GM12878 (cell line): ENCODE data around the gene PIP4K2B. TPM values are rescaled to one million over a fixed set of nuclear protein-coding genes. Genes with fewer than 3 reads are reported as not detected.

Experiments
- ATAC-seq: fragments of 200-7000 bp; cut with Tn5 transposase; 3 replicates; pipeline ENCODE4 v1.9.1; 2020; ENCODE audit warnings: mild to moderate bottlenecking, moderate library complexity
- BruUV-seq: library from RNA; stranded (reverse); fragments of 400-500 nt; replicated peaks from 2 replicates; lab custom pipeline; 2021; lab: Mats Ljungman, UMichigan
- CTCF ChIA-PET: fragments of 300-600 bp; sonication (Branson Sonifier 250); formaldehyde crosslinking; extraction: SDS; loops from one replicate; lab custom pipeline; 2021; ENCODE audit warnings: inconsistent platforms; lab: Yijun Ruan, JAX
- POLR2A ChIA-PET: fragments of 350-600 bp; formaldehyde crosslinking; extraction: SDS; loops from one replicate; lab custom pipeline; 2021; ENCODE audit warnings: inconsistent platforms; lab: Charles Lee
- RAD21 ChIA-PET: fragments of 300-600 bp; sonication (Branson Sonifier 250); formaldehyde crosslinking; loops from one replicate; lab custom pipeline; 2023; ENCODE audit warnings: antibody characterized with exemption; ENCODE audit not compliant: unreplicated experiment; lab: Charles Lee
- SMC1A ChIA-PET: fragments of 300-600 bp; sonication (Branson Sonifier 250); formaldehyde crosslinking; loops from one replicate; lab custom pipeline; 2023; ENCODE audit not compliant: unreplicated experiment, uncharacterized antibody; lab: Charles Lee
- DNase-seq: peaks from one replicate; pipeline ENCODE4 v3.0.0-alpha.2; 2011; ENCODE audit warnings: low read depth, low spot score
- FAIRE-seq: peaks from 3 replicates; lab custom pipeline; 2011; peaks lifted over from hg19 to GRCh38; lab: Jason Lieb, UNC
- H2AFZ ChIP-seq: 2 replicates; pipeline ENCODE4 v1.6.0; 2011; ENCODE audit warnings: low read depth, low read length, control low read depth; ENCODE audit not compliant: control insufficient read depth
- H3K27ac ChIP-seq: 2 replicates; pipeline ENCODE4 v1.5.1; 2011; ENCODE audit warnings: control low read depth; ENCODE audit not compliant: control insufficient read depth, insufficient read depth
- H3K27me3 ChIP-seq, 2 experiments: replicated peaks in 1 of 2; 2 replicates each; pipeline versions ENCODE4 v1.6.0 to v1.6.1; 2011; ENCODE audit warnings: low read length in 1 of 2; ENCODE audit not compliant: control insufficient read depth in 2 of 2, insufficient read depth in 2 of 2
- H3K36me3 ChIP-seq, 2 experiments: 2 replicates each; pipeline ENCODE4 v1.5.1; 2011; ENCODE audit warnings: low read length in 1 of 2; ENCODE audit not compliant: control insufficient read depth in 2 of 2, insufficient read depth in 2 of 2
- H3K4me1 ChIP-seq: 2 replicates; pipeline ENCODE4 v1.6.1; 2011; ENCODE audit warnings: mild to moderate bottlenecking, low read length, moderate library complexity, mixed read lengths; ENCODE audit not compliant: control insufficient read depth, insufficient read depth
- H3K4me2 ChIP-seq: 2 replicates; pipeline ENCODE4 v1.6.0; 2011; ENCODE audit warnings: control low read depth; ENCODE audit not compliant: control insufficient read depth, insufficient read depth
- H3K4me3 ChIP-seq: fragments of 200-600 bp; sonication (generic); 2 replicates; pipeline ENCODE4 v1.5.1; 2016
- H3K79me2 ChIP-seq: 2 replicates; pipeline ENCODE4 v1.6.0; 2011; ENCODE audit warnings: low read length; ENCODE audit not compliant: control insufficient read depth, insufficient read depth
- H3K9ac ChIP-seq: 2 replicates; pipeline ENCODE4 v1.8.0; 2011; ENCODE audit warnings: low read length, control low read depth, mixed read lengths; ENCODE audit not compliant: control insufficient read depth, insufficient read depth
- H3K9me3 ChIP-seq: replicated peaks from 3 replicates; pipeline ENCODE4 v1.5.1; 2011; ENCODE audit warnings: mild to moderate bottlenecking, low read length; ENCODE audit not compliant: control insufficient read depth, insufficient read depth
- H4K20me1 ChIP-seq: 2 replicates; pipeline ENCODE4 v1.6.0; 2011; ENCODE audit not compliant: control insufficient read depth, insufficient read depth
- ASH2L ChIP-seq: fragments of 300-600, 200-600 bp; sonication (generic); IDR thresholded peaks from 2 replicates; pipeline ENCODE4 v1.6.1; 2017; ENCODE audit warnings: low read depth, mild to moderate bottlenecking, borderline replicate concordance
- CBFB ChIP-seq: IDR thresholded peaks from 2 replicates; pipeline ENCODE4 v1.6.1; 2016; ENCODE audit warnings: antibody characterized with exemption, low read depth
- EGR1 ChIP-seq, 2 experiments: IDR thresholded peaks; 1 replicate in 1 of 2; 2 replicates in 1 of 2; pipeline ENCODE4 v1.6.1; 2011 to 2012; ENCODE audit warnings: low read depth in 2 of 2, low read length in 2 of 2, borderline replicate concordance in 1 of 2, mild to moderate bottlenecking in 1 of 2, moderate library complexity in 1 of 2
- MAX ChIP-seq: IDR thresholded peaks from 2 replicates; pipeline ENCODE4 v1.6.1; 2012; ENCODE audit warnings: low read depth, low read length, improper control_type of control experiment
- NBN ChIP-seq: fragments of 450-650 bp; IDR thresholded peaks from 2 replicates; pipeline ENCODE4 v1.6.1; 2016
- NFIC ChIP-seq: IDR thresholded peaks from 2 replicates; pipeline ENCODE4 v1.6.1; 2012; ENCODE audit warnings: low read depth, mild to moderate bottlenecking, inconsistent platforms, low read length, moderate library complexity
- NFXL1 ChIP-seq: fragments of 450-650 bp; IDR thresholded peaks from 2 replicates; pipeline ENCODE4 v1.6.1; 2017; ENCODE audit warnings: antibody characterized with exemption, mild to moderate bottlenecking, borderline replicate concordance
- NFYB ChIP-seq: IDR thresholded peaks from 2 replicates; pipeline ENCODE4 v1.6.1; 2011; ENCODE audit warnings: low read depth, mild to moderate bottlenecking, low read length, improper control_type of control experiment, moderate library complexity; ENCODE audit not compliant: insufficient read depth
- SIX5 ChIP-seq: IDR thresholded peaks from 2 replicates; pipeline ENCODE4 v1.6.1; 2011; ENCODE audit warnings: mild to moderate bottlenecking, low read depth, low read length, moderate library complexity; ENCODE audit not compliant: severe bottlenecking
- SMAD5 ChIP-seq: IDR thresholded peaks from 2 replicates; pipeline ENCODE4 v1.6.1; 2016; ENCODE audit warnings: antibody characterized with exemption, low read depth
- SP1 ChIP-seq: IDR thresholded peaks from one replicate; pipeline ENCODE4 v1.6.1; 2011; ENCODE audit warnings: low read depth, low read length
- TBL1XR1 ChIP-seq: IDR thresholded peaks from 2 replicates; pipeline ENCODE4 v1.6.1; 2012; ENCODE audit warnings: low read depth, low read length, improper control_type of control experiment
- USF1 ChIP-seq: IDR thresholded peaks from 2 replicates; pipeline ENCODE4 v1.6.1; 2011; ENCODE audit warnings: borderline replicate concordance, low read depth, mild to moderate bottlenecking, moderate library complexity, mixed read lengths, low read length; ENCODE audit not compliant: insufficient read depth; ENCODE audit errors: extremely low read length
- WRNIP1 ChIP-seq: IDR thresholded peaks from 2 replicates; pipeline ENCODE4 v1.6.1; 2011; ENCODE audit warnings: low read depth, low read length, improper control_type of control experiment, borderline replicate concordance
- ZBTB11 ChIP-seq: fragments of 450-650 bp; formaldehyde crosslinking; IDR thresholded peaks from 2 replicates; pipeline ENCODE4 v1.5.0; 2022; ENCODE audit warnings: mild to moderate bottlenecking, missing genetic modification characterization
- ZBTB33 ChIP-seq: fragments of 450-650 bp; IDR thresholded peaks from 2 replicates; pipeline ENCODE4 v1.6.1; 2017; ENCODE audit warnings: mild to moderate bottlenecking
- WGBS: methylation state at CpG from one replicate; pipeline ENCODE4 v1.1.6; 2016; ENCODE audit warnings: low lambda C conversion rate; ENCODE audit not compliant: insufficient replicate concordance, insufficient coverage; ENCODE audit errors: missing lambda C conversion rate; 5-methylcytosine and 5-hydroxymethylcytosine counted together
- in situ Hi-C: fragments of 300-500 bp; cut with MboI; formaldehyde crosslinking; loops from 9 replicates; pipeline ENCODE4 v1.14.3; 2018; ENCODE audit warnings: mixed read lengths
- intact Hi-C: fragments of 100-400 bp; cut with micrococcal nuclease; formaldehyde crosslinking; loops from one replicate; pipeline ENCODE4 v1.14.2; 2022; ENCODE audit not compliant: unreplicated experiment
- polyA plus RNA-seq, 11 experiments: library from polyadenylated mRNA; depleted of rRNA in 4 of 11; unstranded in 6 of 11; stranded (reverse) in 5 of 11; fragments of >200 nt; fragmentation: Nextera tagmentation in 4 of 11; fragmentation: Illumina TruSeq in 1 of 11; extraction: Ambion mirVana in 4 of 11; extraction: Trizol in 1 of 11; gene quantifications; 1 replicate in 1 of 11; 2 replicates in 10 of 11; pipeline versions ENCODE4 v1.2.1 to v1.2.3, GENCODE V29; 2011 to 2016; ENCODE audit warnings: inconsistent platforms in 2 of 11, missing spikeins in 2 of 11, low read depth in 1 of 11
- total RNA-seq, 4 experiments: library from RNA; depleted of rRNA in 3 of 4; stranded (reverse); fragments of >200 nt in 3 of 4; fragmentation: Illumina TruSeq in 1 of 4; extraction: Trizol in 1 of 4; gene quantifications; 2 replicates each; pipeline versions ENCODE4 v1.2.1 to v1.2.3, GENCODE V29; 2013 to 2021

PIP4K2B gene
- total and polyA plus RNA-seq, 10 of the 15 experiments (the other 5 are each of a cell fraction or from before 2014, with no cell fraction given), result 3.8 to 30.3 (median 18.2) TPM

GRCh38 chr17:38732376-38733281 is 66.7 kb downstream of the PIP4K2B start:
- Histone ChIP-seq H3K36me3 (peaks cover 0 to 12% of the 10 kb centered on the region in 2 experiments; a peak in 3 of 4 replicates), H3K27me3 (no peaks in the 10 kb centered on the region), H3K4me1 (peaks cover 32% of the 10 kb centered on the region), H2AFZ (no peak overlapping the region), H3K9ac (no peak overlapping the region), H3K9me3 (no peaks in the 10 kb centered on the region; the same call in 2 of the 3 replicates), H4K20me1 (no peaks in the 10 kb centered on the region), H3K4me3 (no peak overlapping the region), H3K79me2 (peaks cover 13% of the 10 kb centered on the region), H3K27ac (no peak overlapping the region), H3K4me2 (no peak overlapping the region)
- CTCF ChIA-PET, result interaction anchor here (0.6 to 3.3 kb wide), 5 partner anchors 12 to 54 kb away, joined by 3 to 56 read pairs (median 6); partner anchors contain the start of genes EPOP and PCGF2
- DNase-seq (no peak), ATAC-seq (no peak), FAIRE-seq (no peak)
- POLR2A ChIA-PET, result interaction anchor here (0.8 kb wide), 1 partner anchor 32 kb away, joined by 3 read pairs; no protein-coding TSS in a partner anchor
- SMC1A ChIA-PET, result no interaction called here
- intact Hi-C loops (no loop called here), in situ Hi-C loops (loop anchor here (5.0 kb wide), 1 partner anchor 55 kb away; no protein-coding TSS in a partner anchor)
- TF ChIP-seq WRNIP1 (no peak), NFIC (no peak), TBL1XR1 (no peak), ASH2L (no peak), NFXL1 (no peak), MAX (no peak), CBFB (no peak), SMAD5 (no peak), EGR1 (IDR thresholded peaks at IDR 0.05; ENCODE audit: borderline replicate concordance in 1 of 2, low read depth in 2 of 2, low read length in 2 of 2) (no peak), USF1 (no peak), ZBTB33 (no peak), SP1 (no peak), SIX5 (no peak), NFYB (no peak), ZBTB11 (no peak), NBN (no peak)
- 90% methylated on average over 7 of the region's 7 CpGs for WGBS
- no TSS peak for BruUV-seq
- RAD21 ChIA-PET, result interaction anchor here (2.7 to 3.6 kb wide), 2 partner anchors 26 to 56 kb away, joined by 20 to 32 read pairs; partner anchors contain the start of genes EPOP and MLLT6
